SU-DHL-6 (cell line): ENCODE data around the gene CDC16.

Experiments
- CTCF ChIP-seq: fragments of 200-600 bp; sonication (generic); IDR thresholded peaks from one replicate; pipeline ENCODE4 v1.5.1; 2017; ENCODE audit warnings: antibody characterized with exemption, mild to moderate bottlenecking, low read length, moderate library complexity; ENCODE audit not compliant: insufficient read depth, poor library complexity, severe bottlenecking
- EZH2phosphoT487 ChIP-seq: fragments of 200-600 bp; sonication (generic), shearing (Covaris generic); conservative IDR thresholded peaks from 2 replicates; pipeline ENCODE4 v1.6.1; 2018; ENCODE audit warnings: mild to moderate bottlenecking, antibody characterized with exemption, low read length, moderate library complexity, mixed read lengths

- no peak for TF ChIP-seq CTCF
- no peak for TF ChIP-seq EZH2phosphoT487
Measured at GRCh38 chr13:114279758-114280355, 45.2 kb downstream of the CDC16 start.
